ENCODE measurements around the gene LMF2.
A peak's percentile ranks its signal among the peaks of the same experiment; 100 is the strongest.

The LMF2 gene

GRCh38 chr22:50533856-50534711 is 26.6 kb upstream of the LMF2 start:
- DNase-seq, result peak; percentile 27

DNA sequence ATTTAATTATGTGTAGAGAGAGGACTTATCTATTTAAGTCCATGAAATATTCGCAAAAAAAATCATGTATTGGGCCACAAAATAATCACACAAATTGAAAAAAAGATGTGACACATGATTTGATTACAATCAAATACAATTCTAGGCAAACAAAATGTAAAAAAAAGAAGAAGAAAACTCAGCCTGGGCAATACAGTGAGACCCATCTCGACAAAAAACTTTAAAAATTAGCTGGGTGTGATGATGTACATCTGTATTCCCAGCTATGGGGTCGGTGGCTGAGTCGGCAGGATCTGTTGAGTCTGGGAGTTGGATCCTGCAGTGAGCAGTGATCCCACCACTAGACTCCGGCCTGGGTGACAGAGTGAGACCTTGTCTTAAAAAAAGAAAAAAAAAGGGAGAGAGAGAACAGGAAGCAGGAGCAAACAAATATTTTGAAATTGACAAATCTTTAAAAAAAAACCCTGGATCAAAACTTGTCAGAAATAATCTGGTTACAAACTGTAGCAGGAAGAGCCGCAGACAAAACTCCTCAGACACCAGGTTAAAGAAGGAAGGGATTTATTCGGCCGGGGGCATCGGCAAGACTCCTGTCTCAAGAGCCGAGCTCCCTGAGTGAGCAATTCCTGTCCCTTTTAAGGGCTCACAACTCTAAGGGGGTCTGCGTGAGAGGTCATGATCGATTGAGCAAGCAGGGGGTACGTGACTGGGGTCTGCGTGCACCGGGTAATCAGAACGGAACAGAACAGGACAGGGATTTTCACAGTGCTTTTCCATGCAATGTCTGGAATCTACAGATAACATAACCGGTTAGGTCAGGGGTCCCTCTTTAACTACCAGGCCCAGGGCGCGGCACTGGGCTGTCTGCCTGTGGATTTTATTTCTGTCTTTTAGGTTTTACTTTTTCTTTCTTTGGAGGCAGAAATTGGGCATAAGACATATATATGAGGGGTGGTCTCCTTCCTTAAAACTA is 25.6 kb upstream of the LMF2 start:
- DNase-seq, result no peak

GRCh38 chr22:50531962-50532674 is 24.6 kb upstream of the LMF2 start:
- peak; percentile 84 for DNase-seq

DNA sequence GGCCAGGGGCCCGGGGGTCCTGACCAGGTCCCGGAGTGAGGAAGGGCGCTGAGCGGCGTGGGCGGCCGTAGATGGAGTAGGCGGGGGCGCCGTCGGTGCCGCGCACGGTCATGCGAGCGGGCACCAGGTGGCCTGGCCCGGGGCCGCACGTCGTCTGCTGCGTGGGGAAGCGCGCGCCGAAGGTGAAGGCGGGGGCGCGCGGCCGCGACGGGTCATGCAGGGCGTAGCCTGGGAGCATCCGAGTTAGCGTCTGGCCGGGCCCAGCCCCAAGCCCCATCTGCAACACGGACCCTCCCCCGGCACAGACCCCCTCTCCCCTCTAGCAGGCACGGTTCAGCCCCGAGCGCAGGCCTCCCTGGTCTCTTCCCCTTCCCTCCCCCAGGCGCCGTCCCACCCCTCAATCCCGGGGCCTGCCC is 24.1 kb upstream of the LMF2 start:
- peak; percentile 50 for DNase-seq

DNA sequence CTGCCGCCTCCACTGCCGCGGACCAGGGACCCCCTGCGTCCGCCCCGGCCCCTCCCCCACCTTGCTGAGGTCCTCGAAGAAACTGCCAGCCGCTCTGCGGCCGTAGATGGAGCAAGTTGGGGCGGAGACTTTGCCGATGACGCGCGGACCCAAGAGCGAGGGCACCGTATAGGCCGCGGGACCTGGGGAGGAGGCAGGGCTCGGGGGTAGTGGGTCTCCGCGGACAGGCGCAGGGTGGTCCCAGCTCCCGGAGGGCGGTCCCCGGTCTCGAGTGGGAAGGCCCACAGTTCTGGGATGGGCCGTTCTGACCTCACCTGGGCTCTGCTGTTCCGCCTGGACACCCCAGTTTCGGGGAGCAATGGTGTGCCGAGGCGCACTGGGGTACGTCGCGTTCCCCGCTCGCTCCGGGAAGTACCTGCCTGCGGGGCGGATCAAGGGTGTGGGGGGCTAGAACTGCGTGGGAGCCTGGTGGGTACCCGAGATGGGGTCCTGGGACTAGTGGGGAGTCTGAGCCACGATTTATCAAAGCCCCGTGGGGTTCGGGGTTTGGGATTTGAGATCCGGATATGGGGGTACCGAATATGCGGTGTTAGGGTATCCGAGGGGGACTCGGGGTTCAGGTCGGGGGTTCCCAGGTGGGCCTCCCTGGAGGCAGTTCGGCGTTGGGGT is 23.5 kb upstream of the LMF2 start:
- DNase-seq, result peak; percentile 86

GRCh38 chr22:50530580-50530876 is 23.0 kb upstream of the LMF2 start:
- no peak for DNase-seq

DNA sequence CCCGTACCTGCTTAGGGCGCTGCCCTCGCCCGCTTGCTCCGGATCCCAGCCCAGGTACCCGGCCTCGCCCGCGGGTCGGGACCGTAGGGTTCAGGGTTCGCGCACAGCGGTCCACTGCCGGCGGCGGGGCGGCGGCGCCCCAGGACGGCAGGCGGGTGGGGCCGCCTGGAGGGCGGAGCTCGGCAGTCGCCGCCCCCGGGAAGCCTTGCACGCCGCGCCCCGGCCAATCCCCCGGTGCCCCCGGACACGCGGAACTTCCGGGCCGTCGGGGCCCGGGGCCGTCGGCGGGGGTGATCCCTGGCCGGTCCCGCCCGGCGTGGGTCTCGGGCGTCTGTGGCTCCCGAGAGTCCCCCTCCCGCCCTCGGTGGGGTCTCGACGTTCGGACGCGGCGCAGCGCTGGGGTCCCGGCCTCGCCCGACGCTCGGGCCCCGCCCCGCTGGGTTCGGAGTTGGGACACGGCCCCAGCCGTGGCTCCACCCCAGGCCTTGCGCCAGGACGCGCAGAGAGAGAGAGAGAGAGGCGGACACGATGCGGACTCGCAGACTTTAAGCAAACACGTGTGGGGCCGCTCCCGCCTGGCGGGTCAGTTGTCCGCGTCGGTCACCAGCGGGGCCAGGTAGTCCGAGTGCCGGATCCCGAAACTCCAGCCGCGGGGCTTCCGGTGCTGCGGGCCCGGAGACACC is 22.5 kb upstream of the LMF2 start, which contains the start of gene TYMP:
TYMP (minus strand) TSS at position 116 of the 683 bp plus-strand sequence. CDS start 303 bp downstream, outside the sequence.
- DNase-seq, result peak; percentile 83

DNA sequence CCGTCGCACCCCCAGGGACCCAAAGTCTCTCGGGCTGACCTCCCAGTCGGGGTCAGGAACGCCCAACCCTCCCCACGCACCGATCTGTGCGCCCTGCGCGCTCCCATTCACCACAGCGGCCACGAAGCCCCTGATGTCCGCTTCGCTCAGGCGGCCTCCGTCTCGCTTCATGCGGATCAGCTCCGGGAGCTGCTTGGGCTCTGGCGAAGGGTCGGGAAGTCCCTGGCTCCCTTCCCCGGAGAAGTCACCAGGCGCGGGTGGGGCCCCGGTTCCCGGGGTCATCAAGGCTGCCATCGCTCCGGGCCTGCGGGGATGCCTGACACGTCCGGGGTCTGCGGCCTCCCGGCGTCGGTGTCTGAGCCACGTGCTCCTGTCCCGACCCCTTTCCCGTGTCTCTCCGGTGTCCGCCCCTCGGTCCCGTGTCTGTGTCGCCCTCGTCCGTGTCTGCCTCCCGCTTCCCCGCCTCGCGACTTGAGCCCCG is 22.0 kb upstream of the LMF2 start:
- peak; percentile 47 for DNase-seq

- DNase-seq, result peak; percentile 44
Measured at GRCh38 chr22:50528682-50529415, 21.3 kb upstream of the LMF2 start.

DNA sequence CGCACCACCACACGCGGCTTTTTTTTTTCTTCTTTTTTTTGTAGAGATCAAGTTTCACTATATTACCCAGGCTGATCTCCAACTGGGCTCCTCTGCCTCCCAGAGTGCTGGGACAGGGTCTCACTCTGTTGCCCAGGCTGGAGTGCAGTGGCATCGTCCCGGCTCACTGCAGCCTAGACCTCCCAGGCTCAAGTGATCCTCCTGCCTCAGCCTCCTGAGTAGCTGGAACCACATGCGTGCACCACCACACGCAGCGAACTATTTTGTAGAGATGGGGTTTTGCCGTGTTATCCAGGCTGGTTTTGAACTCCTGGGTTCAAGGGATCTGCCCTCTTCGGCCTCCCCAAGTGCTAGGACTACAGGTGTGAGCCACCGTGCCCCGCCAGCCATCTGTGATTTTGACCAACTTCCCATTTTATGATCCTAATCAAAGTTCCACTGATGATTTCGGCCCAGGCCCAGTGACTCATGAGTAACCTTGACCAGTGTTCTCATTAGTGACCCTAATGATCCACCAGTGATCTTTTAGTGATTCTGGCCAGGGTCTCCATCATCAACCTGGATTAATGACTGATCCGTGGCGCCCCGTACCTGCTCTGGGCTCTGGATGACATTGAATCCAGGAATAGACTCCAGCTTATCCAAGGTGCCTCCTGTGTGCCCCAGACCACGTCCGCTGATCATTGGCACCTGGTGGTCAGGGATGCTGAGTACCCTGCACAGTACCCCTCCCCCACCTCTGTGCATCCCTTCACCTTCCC is 20.6 kb upstream of the LMF2 start:
- peak; percentile 18 for DNase-seq

DNA sequence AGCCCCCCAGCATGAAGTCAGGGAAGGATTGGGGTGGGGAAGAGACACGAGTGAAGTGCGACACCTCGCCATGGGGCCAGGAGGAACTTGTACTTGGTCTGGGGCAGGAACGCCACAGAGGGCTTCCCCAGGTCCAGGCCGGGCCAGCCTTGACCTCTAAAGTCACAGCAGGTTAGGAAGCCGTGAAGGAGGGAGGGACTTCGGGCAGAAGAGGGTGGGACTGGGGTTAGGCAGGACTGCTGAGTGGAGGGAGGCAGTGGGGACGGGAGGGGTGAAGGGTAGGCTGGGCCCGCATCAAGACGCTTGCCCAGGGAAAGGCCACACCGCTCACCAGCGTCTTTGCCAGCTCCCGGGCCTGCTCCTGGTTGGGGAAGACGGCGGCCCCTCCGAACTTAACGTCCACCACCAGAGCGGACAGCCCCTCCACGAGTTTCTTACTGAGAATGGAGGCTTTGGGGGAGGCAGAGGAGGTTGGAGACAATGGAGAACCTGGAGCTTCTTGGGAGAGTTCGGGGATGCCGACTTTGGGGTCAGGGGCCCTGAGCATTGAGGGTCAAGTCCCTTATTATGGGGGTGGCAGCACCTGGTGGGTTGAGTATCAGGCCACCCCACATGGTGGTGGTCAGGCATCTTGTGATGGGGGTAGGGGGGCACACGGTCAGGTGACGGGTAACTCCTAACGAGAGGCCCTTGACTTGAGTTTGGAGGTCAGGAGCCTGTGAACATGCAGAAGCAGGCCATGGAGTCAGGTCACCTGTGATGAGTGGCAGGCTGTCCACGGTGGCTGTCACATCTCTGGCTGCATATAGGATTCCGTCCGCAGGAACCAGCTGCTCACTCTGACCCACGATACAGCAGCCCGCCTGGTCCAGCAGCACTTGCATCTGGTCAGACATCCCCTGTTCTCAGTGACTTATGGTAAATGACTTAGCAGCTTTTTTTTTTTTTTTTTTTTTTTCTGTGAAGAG is 19.6 kb upstream of the LMF2 start:
- peak; percentile 63 for DNase-seq

GRCh38 chr22:50526108-50526833 is 18.8 kb upstream of the LMF2 start:
- peak; percentile 90 for DNase-seq

- DNase-seq, result no peak
Measured at GRCh38 chr22:50525858-50526107, 18.3 kb upstream of the LMF2 start.

- DNase-seq, result peak; percentile 98
Measured at GRCh38 chr22:50525104-50525857, 17.8 kb upstream of the LMF2 start, which contains the start of gene SCO2. SCO2 (minus strand) TSS chr22:50525598; CDS start chr22:50524411, 1,187 bp downstream.

GRCh38 chr22:50524676-50525103 is 17.2 kb upstream of the LMF2 start:
- no peak for DNase-seq

- no peak for DNase-seq
Measured at GRCh38 chr22:50523806-50524675, 16.5 kb upstream of the LMF2 start.

DNA sequence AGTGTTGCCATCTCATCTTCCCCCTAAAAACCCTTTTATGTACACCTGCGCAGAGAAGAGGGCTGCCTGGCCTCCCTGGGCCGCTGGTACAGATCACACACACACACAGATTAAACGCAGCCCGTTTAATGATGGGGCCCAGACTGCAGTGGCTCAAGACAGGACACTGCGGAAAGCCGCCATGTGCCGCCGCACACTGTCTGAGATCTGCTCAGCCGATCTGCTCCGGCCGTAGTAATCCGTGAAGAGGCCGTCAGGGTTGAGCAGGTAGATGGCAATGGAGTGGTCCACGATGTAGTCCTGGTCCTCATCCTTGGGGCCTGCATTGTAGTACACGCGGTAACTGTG is 15.9 kb upstream of the LMF2 start:
- no peak for DNase-seq
